H1 (cell line): ENCODE results near the gene SMIM20. TPM values are rescaled to one million over a fixed set of nuclear protein-coding genes. Genes with fewer than 3 reads are reported as not detected.
"Not testable (repeated sequence)": the region's sequence is repeated elsewhere in the genome, so short reads cannot be mapped to it uniquely, and the experiment has no call there.

Experiments used
- CTCF ChIA-PET: fragments of 300-600 bp; sonication (Branson Sonifier 250); formaldehyde crosslinking; loops from one replicate; lab custom pipeline; 2021; ENCODE audit not compliant: partially characterized antibody; lab: Charles Lee
- POLR2A ChIA-PET: fragments of 300-600 bp; sonication (Branson Sonifier 250); formaldehyde crosslinking; loops from one replicate; lab custom pipeline; 2021; ENCODE audit warnings: inconsistent platforms; ENCODE audit not compliant: partially characterized antibody; lab: Charles Lee
- DNase-seq, 2 experiments: peaks; one replicate each; pipeline versions ENCODE4 v3.0.0 to v3.0.0-alpha.2; 2010 to 2022; ENCODE audit warnings: low spot score in 2 of 2, low read depth in 1 of 2, mixed read lengths in 1 of 2
- FAIRE-seq: peaks from 2 replicates; lab custom pipeline; 2011; peaks lifted over from hg19 to GRCh38; lab: Jason Lieb, UNC
- H2AFZ ChIP-seq: 2 replicates; pipeline ENCODE4 v1.8.1; 2012; ENCODE audit warnings: low read length, inconsistent platforms
- H2AK5ac ChIP-seq: 2 replicates; pipeline ENCODE4 v1.6.1; 2013; ENCODE audit warnings: low read depth, low read length
- H2BK120ac ChIP-seq: replicated peaks from 2 replicates; pipeline ENCODE3; 2013; ENCODE audit warnings: low read depth, low read length, inconsistent platforms
- H2BK12ac ChIP-seq: 2 replicates; pipeline ENCODE4 v1.6.1; 2013; ENCODE audit warnings: low read depth, low read length
- H2BK15ac ChIP-seq: 2 replicates; pipeline ENCODE4 v1.6.1; 2013; ENCODE audit warnings: low read length
- H2BK20ac ChIP-seq: 2 replicates; pipeline ENCODE4 v1.6.1; 2013; ENCODE audit warnings: low read length
- H2BK5ac ChIP-seq: 2 replicates; pipeline ENCODE4 v1.6.1; 2013; ENCODE audit warnings: low read depth, low read length
- H3K14ac ChIP-seq: 2 replicates; pipeline ENCODE4 v1.6.1; 2013; ENCODE audit warnings: inconsistent platforms; ENCODE audit not compliant: insufficient read length
- H3K18ac ChIP-seq: 2 replicates; pipeline ENCODE4 v1.6.1; 2013; ENCODE audit warnings: low read length; ENCODE audit errors: extremely low read depth
- H3K23ac ChIP-seq: 2 replicates; pipeline ENCODE4 v1.6.1; 2013; ENCODE audit warnings: inconsistent platforms; ENCODE audit not compliant: insufficient read length
- H3K23me2 ChIP-seq: 2 replicates; pipeline ENCODE4 v1.6.1; 2013; ENCODE audit warnings: low read depth, low read length
- H3K27ac ChIP-seq: 2 replicates; pipeline ENCODE4 v1.6.1; 2011; ENCODE audit warnings: low read depth, low read length, inconsistent platforms
- H3K27me3 ChIP-seq, 4 experiments: replicated peaks in 1 of 4; 1 replicate in 1 of 4; 2 replicates in 3 of 4; pipeline versions ENCODE4 v1.6.1 to v1.8.1; 2011 to 2013; ENCODE audit warnings: low read length in 3 of 4, mild to moderate bottlenecking in 3 of 4, inconsistent platforms in 2 of 4, mixed read lengths in 2 of 4, moderate library complexity in 1 of 4; ENCODE audit not compliant: control insufficient read depth in 3 of 4, insufficient read depth in 3 of 4; ENCODE audit errors: extremely low read depth in 1 of 4
- H3K36me3 ChIP-seq, 4 experiments: 2 replicates each; pipeline versions ENCODE4 v1.6.1 to v1.8.1; 2011 to 2013; ENCODE audit warnings: mild to moderate bottlenecking in 4 of 4, low read length in 3 of 4, moderate library complexity in 2 of 4, control low read depth in 1 of 4, inconsistent platforms in 1 of 4; ENCODE audit not compliant: insufficient read depth in 4 of 4, control insufficient read depth in 2 of 4
- H3K4ac ChIP-seq: replicated peaks from 2 replicates; pipeline ENCODE3; 2013; ENCODE audit warnings: low read length, low read depth, mixed read lengths, inconsistent platforms; ENCODE audit not compliant: insufficient read length
- H3K4me1 ChIP-seq, 4 experiments: replicated peaks in 1 of 4; 1 replicate in 1 of 4; 2 replicates in 3 of 4; pipeline versions ENCODE4 v1.6.1 to v1.8.1; 2011 to 2013; ENCODE audit warnings: low read length in 3 of 4, inconsistent platforms in 2 of 4, mixed read lengths in 1 of 4; ENCODE audit not compliant: insufficient read depth in 4 of 4, control insufficient read depth in 3 of 4
- H3K4me2 ChIP-seq, 2 experiments: 2 replicates each; pipeline versions ENCODE4 v1.6.1 to v1.8.1; 2011 to 2013; ENCODE audit warnings: low read depth in 2 of 2, low read length in 2 of 2, control low read depth in 1 of 2, inconsistent platforms in 1 of 2, mild to moderate bottlenecking in 1 of 2; ENCODE audit not compliant: insufficient read depth in 1 of 2
- H3K4me3 ChIP-seq, 4 experiments: fragments of 200-600, 300-600 bp in 1 of 4; sonication (generic), shearing (Covaris generic), sonication (Bioruptor Twin) in 1 of 4; 2 replicates each; pipeline versions ENCODE4 v1.5.1 to v1.8.1; 2011 to 2016; ENCODE audit warnings: low read length in 4 of 4, low read depth in 3 of 4, control low read depth in 2 of 4, inconsistent platforms in 2 of 4, mild to moderate bottlenecking in 2 of 4, mixed read lengths in 1 of 4, moderate library complexity in 1 of 4; ENCODE audit not compliant: insufficient read depth in 2 of 4; ENCODE audit errors: extremely low read depth in 1 of 4
- H3K56ac ChIP-seq: replicated peaks from 2 replicates; pipeline ENCODE3; 2013; ENCODE audit warnings: low read depth, mild to moderate bottlenecking, mixed read lengths, low read length, inconsistent platforms; ENCODE audit not compliant: insufficient read length
- H3K79me1 ChIP-seq: 2 replicates; pipeline ENCODE4 v1.6.1; 2013; ENCODE audit warnings: low read depth, low read length, control low read depth
- H3K79me2 ChIP-seq, 2 experiments: 2 replicates each; pipeline versions ENCODE4 v1.6.1 to v1.8.1; 2012 to 2013; ENCODE audit warnings: low read length in 2 of 2, mild to moderate bottlenecking in 2 of 2, inconsistent platforms in 1 of 2; ENCODE audit not compliant: insufficient read depth in 2 of 2, control insufficient read depth in 1 of 2
- H3K9ac ChIP-seq, 4 experiments: replicated peaks in 1 of 4; 1 replicate in 1 of 4; 2 replicates in 3 of 4; pipeline versions ENCODE4 v1.6.1 to v1.8.1; 2011 to 2013; ENCODE audit warnings: low read depth in 3 of 4, low read length in 3 of 4, control low read depth in 2 of 4, mild to moderate bottlenecking in 2 of 4, moderate library complexity in 2 of 4, inconsistent platforms in 1 of 4; ENCODE audit errors: extremely low read depth in 1 of 4
- H3K9me3 ChIP-seq, 2 experiments: 2 replicates each; pipeline versions ENCODE4 v1.6.1 to v1.8.1; 2012 to 2013; ENCODE audit warnings: mild to moderate bottlenecking in 2 of 2, moderate library complexity in 2 of 2, control low read depth in 1 of 2, inconsistent platforms in 1 of 2, low read depth in 1 of 2, low read length in 1 of 2, mixed read lengths in 1 of 2; ENCODE audit not compliant: insufficient read depth in 2 of 2
- H4K20me1 ChIP-seq, 2 experiments: replicated peaks in 1 of 2; 2 replicates each; pipeline versions ENCODE3 to v1.8.1; 2011 to 2013; ENCODE audit warnings: inconsistent platforms in 2 of 2, low read length in 2 of 2, mild to moderate bottlenecking in 1 of 2; ENCODE audit not compliant: insufficient read depth in 2 of 2, control insufficient read depth in 1 of 2
- H4K5ac ChIP-seq: 2 replicates; pipeline ENCODE4 v1.6.1; 2013; ENCODE audit warnings: low read length, low read depth, mixed read lengths, inconsistent platforms; ENCODE audit not compliant: insufficient read length
- H4K8ac ChIP-seq: 2 replicates; pipeline ENCODE4 v1.8.0; 2013; ENCODE audit warnings: mild to moderate bottlenecking, moderate library complexity, low read length, inconsistent platforms; ENCODE audit not compliant: insufficient read depth; ENCODE audit errors: extremely low read depth
- H4K91ac ChIP-seq: replicated peaks from 2 replicates; pipeline ENCODE3; 2013; ENCODE audit warnings: low read length, mixed read lengths, inconsistent platforms; ENCODE audit not compliant: insufficient read length
- WGBS, 2 experiments: shearing (Covaris generic) in 1 of 2; methylation state at CpG; one replicate each; pipeline versions ENCODE4 v1.1.6 to v1.1.7; 2013 to 2015; ENCODE audit warnings: low lambda C conversion rate in 2 of 2, mixed read lengths in 2 of 2, inconsistent platforms in 1 of 2, low coverage in 1 of 2, missing lambda C conversion rate in 1 of 2; ENCODE audit not compliant: insufficient replicate concordance in 2 of 2, insufficient coverage in 1 of 2, insufficient read length in 1 of 2; ENCODE audit errors: extremely low coverage in 1 of 2, missing lambda C conversion rate in 1 of 2; 5-methylcytosine and 5-hydroxymethylcytosine counted together
- polyA plus RNA-seq, 7 experiments: library from polyadenylated mRNA; depleted of rRNA in 3 of 7; stranded (reverse) in 5 of 7; unstranded in 2 of 7; fragments of >200 nt in 5 of 7; fragments of 200-250 nt in 2 of 7; gene quantifications; 1 replicate in 5 of 7; 2 replicates in 1 of 7; 4 replicates in 1 of 7; pipeline versions ENCODE4 v1.2.1 to v1.2.3, GENCODE V29; 2011 to 2013; ENCODE audit warnings: missing spikeins in 2 of 7, mixed read lengths in 2 of 7
- total RNA-seq: library from RNA; stranded (reverse); fragmentation: NEBNext Ultra II Directional; extraction: Animal tissue kit (Norgen Biotek cat#: 25700); gene quantifications from 2 replicates; pipeline ENCODE4 v1.2.1, GENCODE V29; 2021

SMIM20 gene
- total and polyA plus RNA-seq, 2 of the 8 experiments (the other 6 are each of a cell fraction or from before 2014, with no cell fraction given), result 21.9 to 36.9 TPM

- H3K18ac ChIP-seq, H3K9me3 ChIP-seq, H2BK15ac ChIP-seq, H3K4me2 ChIP-seq, H4K8ac ChIP-seq, H3K79me1 ChIP-seq, H2BK12ac ChIP-seq, H3K4me3 ChIP-seq, H4K5ac ChIP-seq, H3K9ac ChIP-seq, H3K4ac ChIP-seq, H4K91ac ChIP-seq, POLR2A ChIA-PET, DNase-seq, H3K56ac ChIP-seq, H3K4me1 ChIP-seq, H2BK20ac ChIP-seq, FAIRE-seq, H3K36me3 ChIP-seq, H3K27me3 ChIP-seq, H3K14ac ChIP-seq, H3K79me2 ChIP-seq, H2BK120ac ChIP-seq, H4K20me1 ChIP-seq, H2AK5ac ChIP-seq, H3K27ac ChIP-seq, H2AFZ ChIP-seq, H3K23me2 ChIP-seq, H2BK5ac ChIP-seq, H3K23ac ChIP-seq: not testable (repeated sequence)
- CTCF ChIA-PET, result interaction anchor here (1.0 kb wide), 1 partner anchor 82 kb away, joined by 3 read pairs; no protein-coding TSS in a partner anchor
- 88% methylated on average over 4 of the region's 4 CpGs; no CpG with 5 or more reads in 1 of the 2 experiments for WGBS, 2 experiments
Observed at GRCh38 chr4:25866401-25866800, 47.6 kb upstream of the SMIM20 start.
